HG02678 (cell line): ENCODE measurements around the gene P2RY2.
"Not testable (repeated sequence)": the region's sequence is repeated elsewhere in the genome, so short reads cannot be mapped to it uniquely, and the experiment has no call there.

Experiments
- ATAC-seq: cut with Tn5 transposase; IDR thresholded peaks from one replicate; pipeline ENCODE4 v1.9.1; 2021; ENCODE audit warnings: mild to moderate bottlenecking, moderate library complexity; ENCODE audit not compliant: unreplicated experiment

The P2RY2 gene

GRCh38 chr11:73226297-73227006, 8.4 kb downstream of the P2RY2 start:
- ATAC-seq: no peak

DNA sequence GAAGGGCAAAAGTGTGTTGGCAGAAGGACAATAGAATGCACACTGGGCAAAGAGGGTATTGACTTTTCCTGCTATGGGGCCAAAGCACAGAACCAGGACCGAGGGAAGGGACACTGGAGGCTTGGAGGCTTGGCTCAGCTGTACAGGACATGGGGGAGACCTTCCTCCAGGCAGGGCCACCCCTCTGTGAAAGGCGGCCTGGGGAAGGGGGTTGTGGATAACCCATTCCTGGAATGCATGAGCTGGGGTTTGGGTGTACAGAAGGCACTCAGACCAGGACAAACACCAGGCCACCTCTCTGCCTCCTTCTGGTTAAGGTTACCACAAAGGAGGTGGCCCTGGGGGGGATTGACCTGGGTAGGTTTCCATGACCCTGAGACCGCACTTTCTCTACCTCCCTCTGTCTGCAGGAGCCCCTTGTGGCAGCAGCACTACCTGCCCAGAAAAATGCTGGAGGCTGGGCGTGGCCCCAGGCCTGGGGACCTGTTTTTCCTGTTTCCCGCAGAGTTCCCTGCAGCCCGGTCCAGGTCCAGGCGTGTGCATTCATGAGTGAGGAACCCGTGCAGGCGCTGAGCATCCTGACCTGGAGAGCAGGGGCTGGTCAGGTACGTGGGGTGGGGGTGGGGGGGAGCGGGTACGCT, 9.6 kb downstream of the P2RY2 start:
- ATAC-seq: no peak

GRCh38 chr11:73228268-73229134, 10.4 kb downstream of the P2RY2 start:
- no peak for ATAC-seq

DNA sequence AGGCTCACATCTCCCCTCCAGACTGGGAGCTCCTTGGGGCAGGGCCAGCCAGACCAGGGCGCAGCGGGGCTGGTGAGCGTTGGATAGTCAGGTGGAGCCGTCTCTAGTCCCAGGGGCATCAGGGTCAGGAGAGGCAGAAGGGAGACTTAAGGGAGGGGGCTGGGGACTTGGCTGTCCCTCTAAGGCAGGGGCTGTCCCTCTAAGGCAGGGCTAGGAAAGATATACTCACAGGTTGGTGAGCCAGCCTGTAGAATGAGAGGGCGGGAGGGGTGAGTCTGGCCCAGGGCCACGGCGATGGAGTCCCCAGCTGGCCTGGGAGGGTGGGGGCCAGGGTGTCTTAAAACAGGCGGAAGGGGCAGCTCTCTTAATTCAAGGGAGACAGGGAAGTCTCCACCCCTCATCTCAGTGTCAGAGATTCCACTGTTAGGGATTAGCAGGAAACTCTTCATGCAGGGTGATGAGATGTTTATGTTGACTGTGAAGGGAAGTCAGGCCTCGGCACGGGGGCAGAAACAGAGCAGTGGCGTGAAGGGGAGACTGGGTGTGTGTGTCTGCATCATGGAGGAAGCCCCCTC, 11.3 kb downstream of the P2RY2 start:
- no peak for ATAC-seq

GRCh38 chr11:73229896-73230875, 12.1 kb downstream of the P2RY2 start:
- ATAC-seq: no peak

- no peak for ATAC-seq
Measured at GRCh38 chr11:73230931-73231330, 12.8 kb downstream of the P2RY2 start.

GRCh38 chr11:73232487-73232886, 14.4 kb downstream of the P2RY2 start:
- ATAC-seq: not testable (repeated sequence)

GRCh38 chr11:73233211-73233610, 15.1 kb downstream of the P2RY2 start:
- no peak for ATAC-seq

GRCh38 chr11:73233692-73234470, 15.8 kb downstream of the P2RY2 start:
- no peak for ATAC-seq

DNA sequence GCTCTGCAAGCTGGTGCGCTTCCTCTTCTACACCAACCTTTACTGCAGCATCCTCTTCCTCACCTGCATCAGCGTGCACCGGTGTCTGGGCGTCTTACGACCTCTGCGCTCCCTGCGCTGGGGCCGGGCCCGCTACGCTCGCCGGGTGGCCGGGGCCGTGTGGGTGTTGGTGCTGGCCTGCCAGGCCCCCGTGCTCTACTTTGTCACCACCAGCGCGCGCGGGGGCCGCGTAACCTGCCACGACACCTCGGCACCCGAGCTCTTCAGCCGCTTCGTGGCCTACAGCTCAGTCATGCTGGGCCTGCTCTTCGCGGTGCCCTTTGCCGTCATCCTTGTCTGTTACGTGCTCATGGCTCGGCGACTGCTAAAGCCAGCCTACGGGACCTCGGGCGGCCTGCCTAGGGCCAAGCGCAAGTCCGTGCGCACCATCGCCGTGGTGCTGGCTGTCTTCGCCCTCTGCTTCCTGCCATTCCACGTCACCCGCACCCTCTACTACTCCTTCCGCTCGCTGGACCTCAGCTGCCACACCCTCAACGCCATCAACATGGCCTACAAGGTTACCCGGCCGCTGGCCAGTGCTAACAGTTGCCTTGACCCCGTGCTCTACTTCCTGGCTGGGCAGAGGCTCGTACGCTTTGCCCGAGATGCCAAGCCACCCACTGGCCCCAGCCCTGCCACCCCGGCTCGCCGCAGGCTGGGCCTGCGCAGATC, 16.5 kb downstream of the P2RY2 start:
- ATAC-seq: no peak

DNA sequence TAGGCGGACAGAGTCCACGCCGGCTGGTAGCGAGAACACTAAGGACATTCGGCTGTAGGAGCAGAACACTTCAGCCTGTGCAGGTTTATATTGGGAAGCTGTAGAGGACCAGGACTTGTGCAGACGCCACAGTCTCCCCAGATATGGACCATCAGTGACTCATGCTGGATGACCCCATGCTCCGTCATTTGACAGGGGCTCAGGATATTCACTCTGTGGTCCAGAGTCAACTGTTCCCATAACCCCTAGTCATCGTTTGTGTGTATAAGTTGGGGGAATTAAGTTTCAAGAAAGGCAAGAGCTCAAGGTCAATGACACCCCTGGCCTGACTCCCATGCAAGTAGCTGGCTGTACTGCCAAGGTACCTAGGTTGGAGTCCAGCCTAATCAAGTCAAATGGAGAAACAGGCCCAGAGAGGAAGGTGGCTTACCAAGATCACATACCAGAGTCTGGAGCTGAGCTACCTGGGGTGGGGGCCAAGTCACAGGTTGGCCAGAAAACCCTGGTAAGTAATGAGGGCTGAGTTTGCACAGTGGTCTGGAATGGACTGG, 17.2 kb downstream of the P2RY2 start:
- ATAC-seq: no peak

GRCh38 chr11:73236205-73236765, 18.2 kb downstream of the P2RY2 start:
- ATAC-seq: no peak

GRCh38 chr11:73236854-73237253, 18.8 kb downstream of the P2RY2 start:
- no peak for ATAC-seq

DNA sequence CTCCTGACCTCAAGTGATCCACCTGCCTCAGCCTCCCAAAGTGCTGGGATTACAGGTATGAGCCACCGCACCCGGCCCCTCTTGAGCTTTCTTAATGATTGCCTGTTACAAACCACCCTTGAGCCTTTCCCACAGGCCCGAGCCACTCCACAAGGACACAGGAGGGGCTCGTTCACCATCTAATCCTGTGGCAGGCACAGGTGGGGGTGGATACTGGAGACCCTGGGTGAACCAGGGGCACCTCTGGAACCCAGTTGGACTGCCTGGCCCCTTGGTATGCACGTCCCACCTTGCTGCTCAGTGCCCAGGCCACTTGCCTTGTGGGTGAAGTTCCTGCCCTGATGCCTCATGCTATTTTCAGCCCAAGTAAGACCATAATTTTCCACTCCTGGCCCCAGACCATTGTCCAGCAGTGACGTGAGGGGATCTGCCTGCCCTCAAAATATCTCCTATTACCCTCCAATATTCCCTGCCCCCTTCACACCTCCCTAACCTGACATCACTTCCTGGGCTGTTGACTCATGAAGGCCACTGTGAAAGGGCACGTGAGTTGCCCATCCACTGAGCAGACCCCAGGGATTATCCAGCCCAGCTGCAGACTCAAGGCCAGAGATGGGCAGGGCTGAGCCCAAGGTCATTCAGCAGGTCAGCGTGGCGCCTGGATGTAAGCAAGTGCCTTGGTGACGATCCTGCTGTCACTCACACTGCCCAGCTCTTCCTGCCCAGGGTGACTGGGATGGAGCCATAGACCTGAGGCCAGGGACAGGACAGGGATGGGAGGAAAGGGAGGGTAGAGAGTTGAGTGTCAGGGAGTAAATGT, 19.6 kb downstream of the P2RY2 start:
- ATAC-seq: no peak

DNA sequence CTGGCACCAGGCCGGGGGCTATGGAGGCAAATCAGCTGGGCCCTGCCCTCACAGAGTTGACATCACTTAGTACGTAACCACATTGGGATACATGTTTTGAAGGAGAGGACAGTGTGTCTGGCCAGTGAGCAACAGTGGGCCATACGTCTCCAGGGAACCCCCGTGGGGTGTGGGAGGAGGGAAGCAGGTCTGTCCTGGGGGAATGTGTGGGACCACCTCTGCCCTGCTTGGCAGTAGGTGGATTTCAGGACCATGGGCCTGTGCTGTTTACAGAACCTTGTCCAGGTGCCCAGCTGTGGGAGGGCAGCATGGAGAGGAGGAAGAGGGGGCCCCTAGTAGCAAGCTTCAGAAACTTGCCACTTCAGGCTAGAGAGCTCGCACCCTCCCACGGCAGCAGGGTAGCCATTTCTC, 21.0 kb downstream of the P2RY2 start:
- no peak for ATAC-seq

DNA sequence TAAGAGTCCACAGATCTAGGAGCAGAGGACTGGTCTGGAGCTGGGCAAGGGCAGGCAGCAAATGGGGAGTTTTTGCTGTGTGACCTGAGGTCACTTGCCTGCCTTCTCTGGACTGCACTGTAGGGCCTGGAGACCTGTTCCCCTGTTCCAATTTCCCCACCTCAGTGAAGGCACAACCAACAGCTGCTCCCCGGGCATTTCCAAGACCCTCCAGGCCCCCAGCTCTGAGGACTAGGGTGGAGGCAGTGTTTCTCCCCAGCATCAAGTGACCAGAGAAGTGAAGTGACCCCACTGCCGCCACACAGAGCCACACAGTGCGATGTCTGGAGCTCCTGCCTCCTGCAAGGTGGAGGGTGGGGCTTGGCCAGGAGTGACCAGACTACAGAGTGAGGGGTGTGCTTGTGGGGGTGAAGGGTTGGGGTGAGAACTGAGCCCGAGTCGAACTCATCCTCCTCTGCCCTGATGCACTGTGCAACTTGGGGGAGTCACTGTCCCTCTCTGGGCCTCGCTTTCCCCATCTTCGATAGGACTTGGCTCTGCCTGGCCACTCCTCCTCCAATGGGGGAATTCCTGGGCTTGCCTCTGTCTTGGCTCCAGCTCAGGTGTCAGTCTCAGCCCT, 21.6 kb downstream of the P2RY2 start:
- ATAC-seq: no peak
